GM12878 (cell line): ENCODE results near the gene ADAMTS2.

Source experiments
- CBFB ChIP-seq: IDR thresholded peaks from 2 replicates; pipeline ENCODE4 v1.6.1; 2016; ENCODE audit warnings: antibody characterized with exemption, low read depth
- CTCF ChIP-seq, 3 experiments: IDR thresholded peaks in 2 of 3; conservative IDR thresholded peaks in 1 of 3; 2 replicates each; pipeline ENCODE4 v1.5.1; 2011; ENCODE audit warnings: low read depth in 3 of 3, low read length in 3 of 3, mild to moderate bottlenecking in 3 of 3, control low read depth in 2 of 3, moderate library complexity in 2 of 3, inconsistent platforms in 1 of 3, mixed read lengths in 1 of 3; ENCODE audit not compliant: control insufficient read depth in 2 of 3, insufficient read depth in 1 of 3; ENCODE audit errors: extremely low read depth in 1 of 3
- IRF3 ChIP-seq: fragments of 450-650 bp; IDR thresholded peaks from 2 replicates; pipeline ENCODE4 v1.6.1; 2014; ENCODE audit warnings: mild to moderate bottlenecking
- JUNB ChIP-seq: IDR thresholded peaks from 2 replicates; pipeline ENCODE4 v1.6.1; 2016; ENCODE audit warnings: antibody characterized with exemption, mild to moderate bottlenecking
- NRF1 ChIP-seq: conservative IDR thresholded peaks from 2 replicates; pipeline ENCODE4 v1.6.1; 2011; ENCODE audit warnings: mild to moderate bottlenecking, low read depth, low read length, improper control_type of control experiment
- ZNF24 ChIP-seq: fragments of 450-650 bp; IDR thresholded peaks from 2 replicates; pipeline ENCODE4 v1.6.1; 2017; ENCODE audit warnings: antibody characterized with exemption, mild to moderate bottlenecking

- TF ChIP-seq CTCF (IDR thresholded peaks at IDR 0.05 in 2 of 3, conservative IDR thresholded peaks at IDR 0.05 in 1 of 3; ENCODE audit: control insufficient read depth in 2 of 3, extremely low read depth in 1 of 3, insufficient read depth in 1 of 3, low read depth in 3 of 3, low read length in 3 of 3), result no peak
- TF ChIP-seq JUNB, result no peak
- TF ChIP-seq ZNF24, result no peak
- TF ChIP-seq IRF3, result no peak
- no peak for TF ChIP-seq NRF1
- TF ChIP-seq CBFB, result no peak
Measured at GRCh38 chr5:179367491-179367890, 22.2 kb upstream of the ADAMTS2 start.
